H9 (cell line): ENCODE results near the gene TEX2. TPM values are rescaled to one million over a fixed set of nuclear protein-coding genes. Genes with fewer than 3 reads are reported as not detected.
A peak's percentile ranks its signal among the peaks of the same experiment; 100 is the strongest.

Experiments used
- DNase-seq: peaks from one replicate; pipeline ENCODE4 v3.0.0-alpha.2; 2017
- H2AFZ ChIP-seq: one replicate; pipeline ENCODE4 v1.6.1; 2013; ENCODE audit warnings: mild to moderate bottlenecking, low read length, control low read depth, moderate library complexity
- H2AK5ac ChIP-seq: 2 replicates; pipeline ENCODE4 v1.6.1; 2013; ENCODE audit warnings: low read length, control low read depth, mixed read lengths; ENCODE audit not compliant: insufficient read length
- H2BK120ac ChIP-seq: one replicate; pipeline ENCODE4 v1.6.1; 2013; ENCODE audit warnings: low read depth, mild to moderate bottlenecking, low read length, control low read depth, inconsistent platforms; ENCODE audit not compliant: poor library complexity, severe bottlenecking
- H2BK12ac ChIP-seq: 2 replicates; pipeline ENCODE4 v1.6.1; 2013; ENCODE audit warnings: low read length, control low read depth, mixed read lengths, low read depth; ENCODE audit not compliant: insufficient read length
- H2BK15ac ChIP-seq: 2 replicates; pipeline ENCODE4 v1.6.1; 2013; ENCODE audit warnings: low read depth, low read length, control low read depth
- H2BK20ac ChIP-seq: one replicate; pipeline ENCODE4 v1.6.1; 2013; ENCODE audit warnings: low read depth, mild to moderate bottlenecking, low read length, control low read depth, inconsistent platforms; ENCODE audit not compliant: poor library complexity, severe bottlenecking
- H2BK5ac ChIP-seq: 2 replicates; pipeline ENCODE4 v1.6.1; 2013; ENCODE audit warnings: low read length, control low read depth, mixed read lengths; ENCODE audit not compliant: insufficient read length
- H3K14ac ChIP-seq: 2 replicates; pipeline ENCODE4 v1.6.1; 2013; ENCODE audit warnings: low read length, control low read depth; ENCODE audit not compliant: insufficient read depth
- H3K18ac ChIP-seq: 2 replicates; pipeline ENCODE4 v1.6.1; 2013; ENCODE audit warnings: low read depth, mild to moderate bottlenecking, mixed read lengths, low read length, control low read depth; ENCODE audit not compliant: insufficient read length
- H3K23ac ChIP-seq: 2 replicates; pipeline ENCODE4 v1.6.1; 2013; ENCODE audit warnings: low read length, control low read depth, mixed read lengths, low read depth; ENCODE audit not compliant: insufficient read length
- H3K23me2 ChIP-seq: 2 replicates; pipeline ENCODE4 v1.6.1; 2013; ENCODE audit warnings: low read depth, mild to moderate bottlenecking, mixed read lengths, low read length, control low read depth; ENCODE audit not compliant: insufficient read length, poor library complexity, severe bottlenecking
- H3K27ac ChIP-seq: 2 replicates; pipeline ENCODE4 v1.5.1; 2013; ENCODE audit warnings: low read length, control low read depth, mixed read lengths, low read depth; ENCODE audit not compliant: insufficient read length
- H3K27me3 ChIP-seq: 2 replicates; pipeline ENCODE4 v1.6.1; 2013; ENCODE audit warnings: low read length, control low read depth, inconsistent platforms; ENCODE audit not compliant: insufficient read depth
- H3K4ac ChIP-seq: 2 replicates; pipeline ENCODE4 v1.6.1; 2013; ENCODE audit warnings: low read depth, mild to moderate bottlenecking, control low read depth, inconsistent platforms, low read length, moderate library complexity
- H3K4me1 ChIP-seq: 2 replicates; pipeline ENCODE4 v1.6.1; 2013; ENCODE audit warnings: low read length, control low read depth, inconsistent platforms; ENCODE audit not compliant: insufficient read depth
- H3K4me2 ChIP-seq: 2 replicates; pipeline ENCODE4 v1.6.1; 2013; ENCODE audit warnings: low read length, control low read depth, mixed read lengths; ENCODE audit not compliant: insufficient read length, insufficient read depth
- H3K56ac ChIP-seq: 2 replicates; pipeline ENCODE4 v1.6.1; 2013; ENCODE audit warnings: low read depth, mild to moderate bottlenecking, mixed read lengths, low read length, control low read depth; ENCODE audit not compliant: insufficient read length
- H3K79me1 ChIP-seq: 2 replicates; pipeline ENCODE4 v1.6.1; 2013; ENCODE audit warnings: low read depth, mild to moderate bottlenecking, moderate library complexity, low read length, control low read depth, inconsistent platforms; ENCODE audit not compliant: insufficient read depth, poor library complexity, severe bottlenecking
- H3K79me2 ChIP-seq: 2 replicates; pipeline ENCODE4 v1.6.1; 2013; ENCODE audit warnings: low read length, control low read depth, inconsistent platforms; ENCODE audit not compliant: insufficient read depth
- H3K9ac ChIP-seq: 2 replicates; pipeline ENCODE4 v1.6.1; 2013; ENCODE audit warnings: low read length, control low read depth, mixed read lengths; ENCODE audit not compliant: insufficient read length; ENCODE audit errors: extremely low read depth
- H3K9me3 ChIP-seq: one replicate; pipeline ENCODE4 v1.6.1; 2013; ENCODE audit warnings: low read depth, low read length, inconsistent platforms; ENCODE audit not compliant: control insufficient read depth
- H3T11ph ChIP-seq: one replicate; pipeline ENCODE4 v1.6.1; 2013; ENCODE audit warnings: mild to moderate bottlenecking, low read length, control low read depth, inconsistent platforms
- H4K20me1 ChIP-seq: one replicate; pipeline ENCODE4 v1.6.1; 2013; ENCODE audit not compliant: control insufficient read depth, insufficient read length, insufficient read depth
- H4K5ac ChIP-seq: 2 replicates; pipeline ENCODE4 v1.6.1; 2013; ENCODE audit warnings: low read depth, mild to moderate bottlenecking, mixed read lengths, low read length, control low read depth; ENCODE audit not compliant: insufficient read length
- H4K8ac ChIP-seq: replicated peaks from 2 replicates; pipeline ENCODE4 v1.6.1; 2013; ENCODE audit warnings: low read length, control low read depth, mixed read lengths, low read depth; ENCODE audit not compliant: insufficient read length
- H4K91ac ChIP-seq: 2 replicates; pipeline ENCODE4 v1.6.1; 2013; ENCODE audit warnings: low read depth, mild to moderate bottlenecking, moderate library complexity, mixed read lengths, low read length, control low read depth; ENCODE audit not compliant: insufficient read length
- H3K27ac Mint-ChIP-seq, 3 experiments: 2 replicates in 2 of 3; 3 replicates in 1 of 3; pipeline ENCODE4 v1.8.0; 2020 to 2021; ENCODE audit warnings: mixed read lengths in 3 of 3, mild to moderate bottlenecking in 1 of 3, moderate library complexity in 1 of 3
- H3K27me3 Mint-ChIP-seq: 2 replicates; pipeline ENCODE4 v1.8.0; 2021; ENCODE audit warnings: low read depth, mild to moderate bottlenecking, moderate library complexity, mixed read lengths
- H3K36me3 Mint-ChIP-seq, 3 experiments: 2 replicates in 2 of 3; 3 replicates in 1 of 3; pipeline ENCODE4 v1.8.0; 2020 to 2021; ENCODE audit warnings: low read depth in 3 of 3, mixed read lengths in 3 of 3; ENCODE audit not compliant: insufficient read depth in 1 of 3
- H3K4me1 Mint-ChIP-seq, 2 experiments: 2 replicates each; pipeline ENCODE4 v1.8.0; 2020; ENCODE audit warnings: mixed read lengths in 2 of 2
- H3K4me3 Mint-ChIP-seq, 2 experiments: 2 replicates in 1 of 2; 3 replicates in 1 of 2; pipeline ENCODE4 v1.8.0; 2020 to 2021; ENCODE audit warnings: mild to moderate bottlenecking in 2 of 2, mixed read lengths in 2 of 2, moderate library complexity in 1 of 2
- H3K9me3 Mint-ChIP-seq, 2 experiments: 2 replicates in 1 of 2; 3 replicates in 1 of 2; pipeline ENCODE4 v1.8.0; 2020; ENCODE audit warnings: mild to moderate bottlenecking in 2 of 2, mixed read lengths in 2 of 2, moderate library complexity in 1 of 2
- CTCF ChIP-seq: fragments of 200-600 bp; sonication (generic); conservative IDR thresholded peaks from 3 replicates; pipeline ENCODE4 v1.8.0; 2021; ENCODE audit warnings: antibody characterized with exemption, mild to moderate bottlenecking
- WGBS: extraction: QIAGEN DNeasy Blood & Tissue Kit; methylation state at CpG from one replicate; pipeline ENCODE4 v1.1.7; 2013; ENCODE audit warnings: missing lambda C conversion rate, low lambda C conversion rate, mixed read lengths; ENCODE audit not compliant: insufficient read length; ENCODE audit errors: extremely low coverage; 5-methylcytosine and 5-hydroxymethylcytosine counted together
- total RNA-seq: library from RNA; stranded (reverse); gene quantifications from 2 replicates; pipeline ENCODE4 v1.2.1, GENCODE V29; 2021

Gene TEX2
- total RNA-seq, 1 experiment from 2014 or later: 12.2 TPM

GRCh38 chr17:64117981-64118979 is 144.8 kb downstream of the TEX2 start:
- H2AFZ ChIP-seq: no peak overlapping the region
- no peak overlapping the region for H4K5ac ChIP-seq
- H3K4me2 ChIP-seq: no peak overlapping the region
- no peak overlapping the region for H2BK15ac ChIP-seq
- H3K56ac ChIP-seq: no peak overlapping the region
- DNase-seq: peak; percentile 21
- Mint-ChIP-seq H3K36me3 (no peaks in the 10 kb centered on the region), H3K4me1 (peaks cover 0 to 2% of the 10 kb centered on the region in 2 experiments; a peak in 1 of 4 replicates), H3K9me3 (no peaks in the 10 kb centered on the region), H3K27ac (no peak overlapping the region), H3K4me3 (no peak overlapping the region), H3K27me3 (no peaks in the 10 kb centered on the region)
- H2BK20ac ChIP-seq: no peak overlapping the region
- H3K79me1 ChIP-seq: no peaks in the 10 kb centered on the region
- H2BK12ac ChIP-seq: no peak overlapping the region
- no peak overlapping the region for H4K8ac ChIP-seq
- no peak for TF ChIP-seq CTCF
- WGBS: no CpG with 5 or more reads among the region's 10 CpGs
- no peak overlapping the region for H3K9ac ChIP-seq
- H3T11ph ChIP-seq: no peak overlapping the region
- no peak overlapping the region for H4K91ac ChIP-seq
- no peaks in the 10 kb centered on the region for H3K4me1 ChIP-seq
- H2AK5ac ChIP-seq: no peak overlapping the region
- no peak overlapping the region for H3K4ac ChIP-seq
- H3K27me3 ChIP-seq: no peaks in the 10 kb centered on the region
- H3K23ac ChIP-seq: no peak overlapping the region
- H2BK120ac ChIP-seq: no peak overlapping the region
- H3K18ac ChIP-seq: no peak overlapping the region
- no peaks in the 10 kb centered on the region for H3K79me2 ChIP-seq
- H3K27ac ChIP-seq: no peak overlapping the region
- H3K23me2 ChIP-seq: no peaks in the 10 kb centered on the region
- H3K14ac ChIP-seq: no peak overlapping the region
- no peaks in the 10 kb centered on the region for H3K9me3 ChIP-seq
- no peak overlapping the region for H2BK5ac ChIP-seq
- no peaks in the 10 kb centered on the region for H4K20me1 ChIP-seq
